Measurements from ENCODE around the gene SLC5A2. TPM values are rescaled to one million over a fixed set of nuclear protein-coding genes. Genes with fewer than 3 reads are reported as not detected.
"Not testable (repeated sequence)": the region's sequence is repeated elsewhere in the genome, so short reads cannot be mapped to it uniquely, and the experiment has no call there.

The SLC5A2 gene
- total RNA-seq, 2 experiments from 2014 or later: 0.53 to 1.0 TPM

GRCh38 chr16:31537362-31538242 lies 54.7 kb downstream of the SLC5A2 start:
- Mint-ChIP-seq H3K4me3 (no peak overlapping the region), H3K27me3 (peaks cover 37% of the 10 kb centered on the region), H3K27ac (no peak overlapping the region), H3K36me3 (peaks cover 2% of the 10 kb centered on the region), H3K9me3 (peaks cover 15% of the 10 kb centered on the region), H3K4me1 (peaks cover 1% of the 10 kb centered on the region)
- DNase-seq (no peak), ATAC-seq (ENCODE audit: low read depth) (no peak)
- POLR2A ChIA-PET: no interaction called here

- Mint-ChIP-seq H3K9me3 (peaks cover 15% of the 10 kb centered on the region), H3K27me3 (peaks cover 37% of the 10 kb centered on the region)
- ATAC-seq (ENCODE audit: low read depth); H3K27ac Mint-ChIP-seq; POLR2A ChIA-PET; DNase-seq; H3K4me3 Mint-ChIP-seq; H3K4me1 Mint-ChIP-seq; H3K36me3 Mint-ChIP-seq: not testable (repeated sequence)
Measured at GRCh38 chr16:31538243-31538598, 55.3 kb downstream of the SLC5A2 start.

GRCh38 chr16:31539762-31540161 lies 56.8 kb downstream of the SLC5A2 start:
- H3K36me3 Mint-ChIP-seq; DNase-seq; POLR2A ChIA-PET; H3K4me1 Mint-ChIP-seq; H3K4me3 Mint-ChIP-seq; ATAC-seq (ENCODE audit: low read depth); H3K27ac Mint-ChIP-seq: not testable (repeated sequence)
- peaks cover 17% of the 10 kb centered on the region for H3K9me3 Mint-ChIP-seq
- peaks cover 32% of the 10 kb centered on the region for H3K27me3 Mint-ChIP-seq

Other genes with a start within 250 kb of the SLC5A2 start
- gene ITGAM, start 223.1 kb upstream of the SLC5A2 start, total RNA-seq: 1 to 10 TPM; 8.3 to 8.9 TPM
- gene ITGAX, start 127.9 kb upstream of the SLC5A2 start, total RNA-seq: 10 to 100 TPM; 26.4 to 26.7 TPM
- under 1 TPM; 0.09 to 0.28 TPM for gene ITGAD, start 89.8 kb upstream of the SLC5A2 start, total RNA-seq
- not detected for gene COX6A2, start 54.8 kb upstream of the SLC5A2 start, total RNA-seq
- gene ZNF843, start 40.3 kb upstream of the SLC5A2 start, total RNA-seq: under 1 TPM; 0.20 to 0.30 TPM
- 10 to 100 TPM; 12.9 to 13.6 TPM for gene ARMC5, start 23.6 kb upstream of the SLC5A2 start, total RNA-seq
- 1 to 10 TPM; 1.4 to 1.5 TPM for gene TGFB1I1, start 11.0 kb upstream of the SLC5A2 start, total RNA-seq
- 10 to 100 TPM; 53.9 to 60.2 TPM for gene RUSF1, start 25.3 kb downstream of the SLC5A2 start, total RNA-seq
- gene AHSP, start 44.8 kb downstream of the SLC5A2 start, total RNA-seq: not detected